Keratinocyte (primary cell): ENCODE measurements around the gene BRAT1. TPM values are rescaled to one million over a fixed set of nuclear protein-coding genes. Genes with fewer than 3 reads are reported as not detected.
A peak's percentile ranks its signal among the peaks of the same experiment; 100 is the strongest.

Source experiments
- DNase-seq: peaks from one replicate; pipeline ENCODE4 v3.0.0-alpha.2; 2011; ENCODE audit warnings: low read depth, missing footprints, low spot score
- FAIRE-seq: peaks from 2 replicates; lab custom pipeline; 2011; peaks lifted over from hg19 to GRCh38; lab: Jason Lieb, UNC
- H2AFZ ChIP-seq: 2 replicates; pipeline ENCODE4 v1.6.0; 2012; ENCODE audit warnings: low read length, control low read depth, inconsistent platforms; ENCODE audit not compliant: control insufficient read depth
- H3K27ac ChIP-seq: 2 replicates; pipeline ENCODE4 v1.5.1; 2011; ENCODE audit warnings: low read length; ENCODE audit not compliant: control insufficient read depth, insufficient read depth
- H3K27me3 ChIP-seq: 3 replicates; pipeline ENCODE4 v1.6.0; 2011; ENCODE audit warnings: low read length; ENCODE audit not compliant: control insufficient read depth, insufficient read depth; ENCODE audit errors: extremely low read depth
- H3K36me3 ChIP-seq, 2 experiments: 2 replicates in 1 of 2; 3 replicates in 1 of 2; pipeline ENCODE4 v1.5.1; 2011; ENCODE audit warnings: low read length in 2 of 2, mild to moderate bottlenecking in 1 of 2; ENCODE audit not compliant: control insufficient read depth in 2 of 2, insufficient read depth in 2 of 2; ENCODE audit errors: extremely low read depth in 1 of 2
- H3K4me1 ChIP-seq: 3 replicates; pipeline ENCODE4 v1.5.1; 2011; ENCODE audit warnings: low read length; ENCODE audit not compliant: control insufficient read depth, insufficient read depth; ENCODE audit errors: extremely low read depth
- H3K4me2 ChIP-seq: 3 replicates; pipeline ENCODE4 v1.6.0; 2011; ENCODE audit warnings: low read depth, low read length; ENCODE audit not compliant: control insufficient read depth, insufficient read depth; ENCODE audit errors: extremely low read depth
- H3K4me3 ChIP-seq, 3 experiments: fragments of 200-600 bp in 1 of 3; sonication (generic) in 1 of 3; 2 replicates in 2 of 3; 3 replicates in 1 of 3; pipeline ENCODE4 v1.5.1; 2011 to 2016; ENCODE audit warnings: low read length in 3 of 3, mild to moderate bottlenecking in 3 of 3, control low read depth in 2 of 3, inconsistent platforms in 1 of 3, low read depth in 1 of 3, mixed read lengths in 1 of 3, mixed run types in 1 of 3, moderate library complexity in 1 of 3; ENCODE audit not compliant: control insufficient read depth in 2 of 3, insufficient read depth in 2 of 3; ENCODE audit errors: extremely low read depth in 1 of 3
- H3K79me2 ChIP-seq: 2 replicates; pipeline ENCODE4 v1.6.0; 2012; ENCODE audit warnings: low read length; ENCODE audit not compliant: control insufficient read depth, insufficient read depth
- H3K9ac ChIP-seq: 3 replicates; pipeline ENCODE4 v1.6.0; 2011; ENCODE audit warnings: low read length; ENCODE audit not compliant: control insufficient read depth, insufficient read depth; ENCODE audit errors: extremely low read depth
- H3K9me1 ChIP-seq: 3 replicates; pipeline ENCODE4 v1.6.0; 2011; ENCODE audit warnings: low read length; ENCODE audit not compliant: control insufficient read depth, insufficient read depth; ENCODE audit errors: extremely low read depth
- H3K9me3 ChIP-seq: 2 replicates; pipeline ENCODE4 v1.5.1; 2012; ENCODE audit warnings: low read depth, low read length; ENCODE audit not compliant: control insufficient read depth
- H4K20me1 ChIP-seq: 3 replicates; pipeline ENCODE4 v1.6.0; 2011; ENCODE audit warnings: low read length; ENCODE audit not compliant: control insufficient read depth, insufficient read depth; ENCODE audit errors: extremely low read depth
- CTCF ChIP-seq, 3 experiments: IDR thresholded peaks in 1 of 3; conservative IDR thresholded peaks in 1 of 3; optimal IDR thresholded peaks in 1 of 3; 2 replicates in 2 of 3; 3 replicates in 1 of 3; pipeline versions ENCODE3 to v1.5.1; 2011; ENCODE audit warnings: low read length in 3 of 3, mild to moderate bottlenecking in 3 of 3, moderate library complexity in 2 of 3, control low read depth in 1 of 3, inconsistent platforms in 1 of 3; ENCODE audit not compliant: insufficient read depth in 2 of 3; ENCODE audit errors: extremely low read depth in 1 of 3
- EZH2 ChIP-seq: IDR thresholded peaks from one replicate; pipeline ENCODE4 v1.6.1; 2012; ENCODE audit warnings: inconsistent platforms, mild to moderate bottlenecking, low read length, moderate library complexity
- dilution Hi-C: fragments of 300-500 bp; cut with MboI; formaldehyde crosslinking; loops from one replicate; pipeline ENCODE4 v1.7.0; 2020; ENCODE audit warnings: low sequenced_read_pairs; ENCODE audit not compliant: extremely low pct_ligation_motif_present
- polyA plus RNA-seq, 5 experiments: library from polyadenylated mRNA; depleted of rRNA in 3 of 5; stranded (reverse) in 3 of 5; stranded (forward) in 1 of 5; unstranded in 1 of 5; fragments of >200 nt; gene quantifications; 1 replicate in 1 of 5; 2 replicates in 3 of 5; 3 replicates in 1 of 5; pipeline versions ENCODE4 v1.2.1 to v1.2.3, GENCODE V29; 2011 to 2012; ENCODE audit warnings: missing spikeins in 2 of 5, low read depth in 1 of 5, low replicate concordance in 1 of 5

Gene BRAT1
- polyA plus RNA-seq, 1 donor (not counting 4 experiments of a cell fraction or from before 2014, with no cell fraction given), result 6.4 TPM

- peaks cover 10% of the 10 kb centered on the region for H3K4me1 ChIP-seq
- H4K20me1 ChIP-seq, result no peaks in the 10 kb centered on the region
- H2AFZ ChIP-seq, result peak overlapping the region; percentile 54
- TF ChIP-seq EZH2 (no peak), CTCF (optimal IDR thresholded peaks at IDR 0.05 in 1 of 3, IDR thresholded peaks at IDR 0.05 in 1 of 3, conservative IDR thresholded peaks at IDR 0.05 in 1 of 3; ENCODE audit: extremely low read depth in 1 of 3, insufficient read depth in 2 of 3, low read length in 3 of 3) (no peak)
- DNase-seq (no peak), FAIRE-seq (no peak)
- H3K27ac ChIP-seq, result peak overlapping the region; percentile 42
- peaks cover 11 to 15% of the 10 kb centered on the region in 2 experiments for H3K36me3 ChIP-seq
- no peaks in the 10 kb centered on the region for H3K9me3 ChIP-seq
- H3K4me2 ChIP-seq, result peak overlapping the region; percentile 43
- H3K27me3 ChIP-seq, result no peaks in the 10 kb centered on the region
- H3K9ac ChIP-seq, result peak overlapping the region; percentile 56
- dilution Hi-C loops, result no loop called here
- H3K4me3 ChIP-seq, result peak overlapping the region in 1 of 3 experiments; percentile 9
- H3K79me2 ChIP-seq, result no peaks in the 10 kb centered on the region
- no peaks in the 10 kb centered on the region for H3K9me1 ChIP-seq
Observed at GRCh38 chr7:2572101-2572842, 16.9 kb upstream of the BRAT1 start.

DNA sequence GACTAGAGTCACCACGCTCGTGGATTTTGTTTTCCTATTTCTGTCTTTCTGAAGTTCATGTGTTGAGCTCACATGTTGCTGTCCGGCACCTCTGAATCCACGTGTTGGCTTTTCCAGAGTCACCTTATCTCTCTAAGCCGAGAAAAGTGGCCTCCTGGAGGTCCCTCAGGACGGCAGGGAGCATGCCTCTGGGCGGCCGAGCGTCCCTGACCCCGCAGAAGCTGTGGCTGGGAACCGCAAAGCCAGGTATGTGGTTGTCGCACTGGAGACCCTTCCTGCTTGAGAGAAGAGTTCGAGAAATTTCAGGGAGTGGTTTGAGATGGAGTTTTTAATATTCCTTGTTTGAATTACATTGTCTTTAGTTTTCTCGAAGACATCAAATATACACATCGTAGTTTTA lies 16.1 kb upstream of the BRAT1 start:
- dilution Hi-C loops, result no loop called here

More for the DNA sequence above, 16.1 kb upstream of the BRAT1 start:
- Histone ChIP-seq H2AFZ (no peak overlapping the region), H3K9ac (no peak overlapping the region), H3K9me3 (no peaks in the 10 kb centered on the region), H3K27me3 (no peaks in the 10 kb centered on the region), H3K4me2 (no peak overlapping the region), H3K4me3 (no peak overlapping the region), H3K9me1 (no peaks in the 10 kb centered on the region), H3K79me2 (no peaks in the 10 kb centered on the region), H3K4me1 (peaks cover 10% of the 10 kb centered on the region), H4K20me1 (no peaks in the 10 kb centered on the region), H3K27ac (peak overlapping the region; percentile 42), H3K36me3 (peaks cover 11 to 15% of the 10 kb centered on the region in 2 experiments)
- TF ChIP-seq CTCF (optimal IDR thresholded peaks at IDR 0.05 in 1 of 3, IDR thresholded peaks at IDR 0.05 in 1 of 3, conservative IDR thresholded peaks at IDR 0.05 in 1 of 3; ENCODE audit: extremely low read depth in 1 of 3, insufficient read depth in 2 of 3, low read length in 3 of 3) (no peak), EZH2 (no peak)
- FAIRE-seq, result no peak
- DNase-seq, result no peak
